ENCODE data around the gene MAP4K2. TPM values are rescaled to one million over a fixed set of nuclear protein-coding genes. Genes with fewer than 3 reads are reported as not detected.

MAP4K2 gene
- total and polyA plus RNA-seq, 8 donors: 6.1 to 24.0 (median 7.7) TPM

GRCh38 chr11:64832467-64833197 is 29.6 kb upstream of the MAP4K2 start:
- no peak for TF ChIP-seq CTCF (IDR thresholded peaks at IDR 0.05)
- FAIRE-seq: no peak
- Histone ChIP-seq H3K4me3 (no peak overlapping the region), H3K27me3 (no peaks in the 10 kb centered on the region), H3K36me3 (peaks cover 0 to 66% (median 5%) of the 10 kb centered on the region in 3 donors), H3K9me3 (no peaks in the 10 kb centered on the region), H3K27ac (no peak overlapping the region), H3K4me1 (no peaks in the 10 kb centered on the region)
- intact Hi-C loops (cut with DNase I): no loop called here
- WGBS, 2 donors: 95 to 96% methylated on average over 21 of the region's 21 CpGs
- no peak for ATAC-seq
- peak in 2 of 6 donors; percentile 49 to 53 for DNase-seq

GRCh38 chr11:64831411-64831891 is 28.4 kb upstream of the MAP4K2 start:
- H3K4me1 ChIP-seq: no peaks in the 10 kb centered on the region
- H3K36me3 ChIP-seq: peaks cover 0 to 69% (median 5%) of the 10 kb centered on the region in 3 donors
- no peak for FAIRE-seq
- ATAC-seq: no peak
- peak in 1 of 6 donors; percentile 50 for DNase-seq
- 92 to 93% methylated on average over 23 to 24 of the region's 24 CpGs for WGBS, 2 donors
- no peaks in the 10 kb centered on the region for H3K27me3 ChIP-seq
- H3K9me3 ChIP-seq: no peaks in the 10 kb centered on the region
- H3K4me3 ChIP-seq: no peak overlapping the region
- no peak for TF ChIP-seq CTCF (IDR thresholded peaks at IDR 0.05)
- intact Hi-C loops (cut with DNase I): no loop called here
- no peak overlapping the region for H3K27ac ChIP-seq

GRCh38 chr11:64829536-64830251 is 26.7 kb upstream of the MAP4K2 start:
- Histone ChIP-seq H3K9me3 (no peaks in the 10 kb centered on the region), H3K27me3 (no peaks in the 10 kb centered on the region), H3K36me3 (peaks cover 0 to 69% (median 5%) of the 10 kb centered on the region in 3 donors), H3K4me1 (no peaks in the 10 kb centered on the region), H3K27ac (no peak overlapping the region), H3K4me3 (no peak overlapping the region)
- TF ChIP-seq CTCF (IDR thresholded peaks at IDR 0.05): no peak
- ATAC-seq (no peak), DNase-seq (peak in 2 of 6 donors; percentile 55 to 72), FAIRE-seq (no peak)
- intact Hi-C loops (cut with DNase I): no loop called here
- WGBS, 2 donors: 90 to 92% methylated on average over 39 to 43 of the region's 43 CpGs

- FAIRE-seq (no peak), ATAC-seq (no peak), DNase-seq (no peak)
- intact Hi-C loops (cut with DNase I): no loop called here
- no peak for TF ChIP-seq CTCF (IDR thresholded peaks at IDR 0.05)
- no peaks in the 10 kb centered on the region for H3K27me3 ChIP-seq
- H3K36me3 ChIP-seq: peaks cover 0 to 47% (median 5%) of the 10 kb centered on the region in 3 donors
- H3K27ac ChIP-seq: no peak overlapping the region
- H3K4me1 ChIP-seq: no peaks in the 10 kb centered on the region
- WGBS, 2 donors: 95% methylated on average over 21 to 22 of the region's 22 CpGs
- H3K9me3 ChIP-seq: no peaks in the 10 kb centered on the region
- H3K4me3 ChIP-seq: no peak overlapping the region
These were observed 24.4 kb upstream of the MAP4K2 start for GRCh38 chr11:64827451-64827839.

Data from pancreas (tissue), 10 donors.